Measurements from ENCODE around the gene UCP2.

Gene UCP2

DNA sequence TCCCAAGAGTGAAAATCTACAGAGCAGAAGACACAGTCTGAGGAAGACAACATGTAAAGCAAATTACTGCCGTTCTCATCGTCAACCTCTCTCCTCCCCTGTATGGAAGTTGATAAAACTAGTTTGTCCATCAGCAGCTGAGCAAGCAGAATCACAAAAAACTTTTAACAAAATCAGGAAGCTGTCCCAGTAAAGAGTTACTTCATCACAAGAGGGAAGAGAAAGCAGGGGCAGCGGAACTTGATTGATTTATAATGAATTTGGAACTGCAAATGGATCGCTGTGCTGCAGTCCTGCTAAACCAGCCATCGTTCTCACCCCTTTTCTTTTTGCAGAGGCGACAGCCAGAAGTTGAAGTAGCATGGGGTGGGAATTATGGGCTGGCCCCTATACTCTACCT is 39.9 kb upstream of the UCP2 start:
- Mint-ChIP-seq H3K27me3 (ENCODE audit: low read depth) (no peaks in the 10 kb centered on the region), H3K4me1 (no peaks in the 10 kb centered on the region), H3K36me3 (ENCODE audit: low read depth) (peaks cover 15% of the 10 kb centered on the region), H3K27ac (no peak overlapping the region), H3K4me3 (no peak overlapping the region), H3K9me3 (no peaks in the 10 kb centered on the region)
- TF ChIP-seq, protein P1, sequence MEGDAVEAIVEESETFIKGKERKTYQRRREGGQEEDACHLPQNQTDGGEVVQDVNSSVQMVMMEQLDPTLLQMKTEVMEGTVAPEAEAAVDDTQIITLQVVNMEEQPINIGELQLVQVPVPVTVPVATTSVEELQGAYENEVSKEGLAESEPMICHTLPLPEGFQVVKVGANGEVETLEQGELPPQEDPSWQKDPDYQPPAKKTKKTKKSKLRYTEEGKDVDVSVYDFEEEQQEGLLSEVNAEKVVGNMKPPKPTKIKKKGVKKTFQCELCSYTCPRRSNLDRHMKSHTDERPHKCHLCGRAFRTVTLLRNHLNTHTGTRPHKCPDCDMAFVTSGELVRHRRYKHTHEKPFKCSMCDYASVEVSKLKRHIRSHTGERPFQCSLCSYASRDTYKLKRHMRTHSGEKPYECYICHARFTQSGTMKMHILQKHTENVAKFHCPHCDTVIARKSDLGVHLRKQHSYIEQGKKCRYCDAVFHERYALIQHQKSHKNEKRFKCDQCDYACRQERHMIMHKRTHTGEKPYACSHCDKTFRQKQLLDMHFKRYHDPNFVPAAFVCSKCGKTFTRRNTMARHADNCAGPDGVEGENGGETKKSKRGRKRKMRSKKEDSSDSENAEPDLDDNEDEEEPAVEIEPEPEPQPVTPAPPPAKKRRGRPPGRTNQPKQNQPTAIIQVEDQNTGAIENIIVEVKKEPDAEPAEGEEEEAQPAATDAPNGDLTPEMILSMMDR (IDR thresholded peaks at IDR 0.05; ENCODE audit: unreplicated experiment in 3 of 3): no peak

DNA sequence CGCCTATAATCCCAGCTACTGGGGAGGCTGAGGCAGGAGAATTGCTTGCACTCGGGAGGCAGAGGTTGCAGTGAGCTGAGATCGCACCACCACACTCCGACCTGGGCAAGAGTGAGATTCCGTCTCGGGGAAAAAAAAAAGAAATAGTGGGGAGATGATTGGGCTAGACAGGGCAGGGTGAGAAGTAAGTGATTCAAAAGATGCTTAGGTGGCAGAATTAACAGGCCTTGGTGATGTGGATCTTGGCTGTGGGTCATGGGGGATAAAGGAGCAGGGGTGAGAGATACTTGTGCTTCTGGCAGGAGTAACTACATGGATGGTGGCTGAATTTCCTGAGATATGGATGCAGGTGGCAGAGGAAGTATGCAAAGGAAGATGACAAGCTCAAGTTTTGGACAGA is 39.4 kb upstream of the UCP2 start:
- H3K27me3 Mint-ChIP-seq (ENCODE audit: low read depth): no peaks in the 10 kb centered on the region
- H3K4me3 Mint-ChIP-seq: no peak overlapping the region
- H3K4me1 Mint-ChIP-seq: no peaks in the 10 kb centered on the region
- no peaks in the 10 kb centered on the region for H3K9me3 Mint-ChIP-seq
- peaks cover 20% of the 10 kb centered on the region for H3K36me3 Mint-ChIP-seq (ENCODE audit: low read depth)
- TF ChIP-seq, protein P1 (IDR thresholded peaks at IDR 0.05; ENCODE audit: unreplicated experiment in 3 of 3): no peak
- no peak overlapping the region for H3K27ac Mint-ChIP-seq

DNA sequence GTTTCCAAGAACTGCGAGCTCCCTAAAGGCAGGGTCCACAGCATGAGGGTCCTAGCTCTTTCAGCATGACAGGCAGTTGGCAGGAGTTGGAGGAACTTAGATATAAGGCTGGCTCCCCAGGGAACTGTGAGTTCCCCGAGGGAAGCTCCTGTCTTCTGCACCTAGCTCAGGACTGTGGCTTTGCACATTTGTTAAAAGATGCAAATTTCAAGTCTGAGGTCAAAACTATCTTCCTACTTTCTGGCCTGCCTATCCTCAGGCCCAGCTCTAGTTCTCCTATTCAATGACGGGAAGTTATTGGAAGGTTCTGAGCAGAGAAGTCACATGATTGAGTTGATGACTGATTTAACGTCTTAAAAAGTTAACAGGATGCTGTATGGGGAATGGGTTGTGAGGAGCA is 37.9 kb upstream of the UCP2 start:
- Mint-ChIP-seq H3K4me1 (no peaks in the 10 kb centered on the region), H3K4me3 (no peak overlapping the region), H3K27ac (no peak overlapping the region), H3K9me3 (no peaks in the 10 kb centered on the region), H3K36me3 (ENCODE audit: low read depth) (peaks cover 28% of the 10 kb centered on the region), H3K27me3 (ENCODE audit: low read depth) (no peaks in the 10 kb centered on the region)
- TF ChIP-seq, protein P1 (IDR thresholded peaks at IDR 0.05; ENCODE audit: unreplicated experiment in 3 of 3): no peak

DNA sequence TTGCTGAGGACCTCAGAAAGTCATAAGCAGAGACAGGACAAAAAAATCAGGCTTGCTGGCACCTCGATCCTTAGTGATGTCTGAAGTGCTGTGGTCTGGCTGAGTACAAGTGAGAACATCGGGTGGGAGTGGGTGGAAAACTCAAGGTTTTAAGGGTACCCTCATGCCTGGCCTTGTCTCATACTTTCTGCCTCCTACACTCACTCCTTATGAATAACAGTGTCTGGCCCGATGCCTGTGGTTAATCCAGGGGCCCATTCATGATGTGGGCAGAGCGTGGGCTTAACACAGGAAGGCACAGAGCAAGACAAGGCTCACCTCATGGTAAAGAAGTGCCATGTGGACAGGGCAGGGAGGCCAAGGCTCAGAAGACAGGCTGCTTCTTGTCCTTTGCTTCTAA is 37.2 kb upstream of the UCP2 start:
- H3K4me3 Mint-ChIP-seq: no peak overlapping the region
- H3K4me1 Mint-ChIP-seq: no peaks in the 10 kb centered on the region
- TF ChIP-seq, protein P1 (IDR thresholded peaks at IDR 0.05; ENCODE audit: unreplicated experiment in 3 of 3): no peak
- H3K27ac Mint-ChIP-seq: no peak overlapping the region
- no peaks in the 10 kb centered on the region for H3K9me3 Mint-ChIP-seq
- no peaks in the 10 kb centered on the region for H3K27me3 Mint-ChIP-seq (ENCODE audit: low read depth)
- peaks cover 29% of the 10 kb centered on the region for H3K36me3 Mint-ChIP-seq (ENCODE audit: low read depth)

DNA sequence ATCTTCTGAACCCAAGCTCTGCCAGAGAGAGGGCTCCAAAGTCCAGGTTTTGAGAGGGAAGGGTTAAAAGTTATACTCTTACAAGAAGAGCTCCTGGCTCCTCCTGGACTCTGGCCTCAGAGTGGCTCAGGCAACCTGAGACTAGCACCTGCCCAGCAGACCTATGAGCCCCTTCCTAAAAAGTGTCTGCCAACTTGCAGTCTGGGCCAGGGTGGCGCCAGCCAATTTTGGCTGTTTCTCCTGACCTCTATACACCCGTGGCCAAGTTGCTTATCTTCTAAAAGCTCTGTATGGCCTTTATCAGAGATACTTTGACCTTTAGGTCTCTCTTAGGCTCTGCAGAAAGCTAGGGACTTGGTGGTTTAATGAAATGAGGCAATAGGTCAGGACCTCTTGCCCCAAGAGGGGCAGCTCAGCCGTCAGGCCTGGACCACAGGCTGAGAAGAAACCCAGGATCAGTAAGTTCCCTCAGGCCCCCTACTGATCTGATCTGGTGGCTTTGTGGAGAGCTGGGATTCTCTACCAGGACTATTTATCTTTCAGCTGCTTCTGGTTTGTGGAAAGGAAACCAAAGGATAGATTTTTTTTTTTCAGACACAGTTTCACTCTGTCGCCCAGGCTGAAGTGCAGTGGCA is 36.6 kb upstream of the UCP2 start:
- Mint-ChIP-seq H3K27me3 (ENCODE audit: low read depth) (no peaks in the 10 kb centered on the region), H3K36me3 (ENCODE audit: low read depth) (peaks cover 28% of the 10 kb centered on the region), H3K4me1 (no peaks in the 10 kb centered on the region), H3K4me3 (no peak overlapping the region), H3K9me3 (no peaks in the 10 kb centered on the region), H3K27ac (no peak overlapping the region)
- TF ChIP-seq, protein P1 (IDR thresholded peaks at IDR 0.05; ENCODE audit: unreplicated experiment in 3 of 3): no peak

DNA sequence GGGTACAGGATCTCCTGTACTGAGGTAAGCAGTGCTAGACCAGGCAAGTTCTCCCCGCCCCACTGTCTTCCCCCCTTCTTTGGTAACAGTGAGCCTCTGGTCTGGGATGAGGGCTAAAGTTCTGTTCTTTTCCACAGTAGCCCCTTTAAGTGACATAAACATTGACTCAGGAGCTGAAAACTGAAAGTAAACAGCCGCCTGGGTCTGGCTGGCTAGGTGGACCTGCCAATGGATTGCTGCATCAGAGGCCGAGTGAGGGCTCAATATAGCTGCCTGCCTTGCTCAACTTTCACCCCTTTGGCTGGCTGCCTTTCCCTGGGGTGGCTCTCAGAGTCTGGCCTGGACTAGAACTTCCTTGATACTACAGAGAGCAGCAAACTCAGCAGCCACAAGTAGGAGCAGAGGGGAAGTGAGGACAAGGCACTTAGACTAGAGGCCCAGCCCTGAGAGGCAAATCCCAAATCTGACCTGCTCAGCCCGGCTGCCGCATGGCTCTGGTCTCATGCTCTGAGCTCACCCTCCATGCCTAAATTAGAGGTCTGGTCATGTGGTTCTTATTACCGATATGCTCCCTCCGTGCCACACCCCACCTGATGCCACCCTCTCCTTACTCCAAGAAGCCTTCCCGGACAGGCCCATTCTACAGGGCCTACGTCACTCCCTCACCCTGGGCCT is 35.8 kb upstream of the UCP2 start:
- H3K27ac Mint-ChIP-seq: no peak overlapping the region
- peaks cover 24% of the 10 kb centered on the region for H3K36me3 Mint-ChIP-seq (ENCODE audit: low read depth)
- H3K27me3 Mint-ChIP-seq (ENCODE audit: low read depth): no peaks in the 10 kb centered on the region
- no peaks in the 10 kb centered on the region for H3K9me3 Mint-ChIP-seq
- TF ChIP-seq, protein P1 (IDR thresholded peaks at IDR 0.05; ENCODE audit: unreplicated experiment in 3 of 3): no peak
- no peak overlapping the region for H3K4me3 Mint-ChIP-seq
- no peaks in the 10 kb centered on the region for H3K4me1 Mint-ChIP-seq
